22Rv1 (cell line): ENCODE measurements around the gene POU2F3.

Experiments used
- CTCF ChIP-seq: fragments of 450-650 bp; IDR thresholded peaks from 2 replicates; pipeline ENCODE4 v1.5.1; 2017; ENCODE audit warnings: mild to moderate bottlenecking
- ZFX ChIP-seq: fragments of 450-650 bp; IDR thresholded peaks from 2 replicates; pipeline ENCODE4 v1.6.1; 2017; ENCODE audit warnings: antibody characterized with exemption, borderline replicate concordance

DNA sequence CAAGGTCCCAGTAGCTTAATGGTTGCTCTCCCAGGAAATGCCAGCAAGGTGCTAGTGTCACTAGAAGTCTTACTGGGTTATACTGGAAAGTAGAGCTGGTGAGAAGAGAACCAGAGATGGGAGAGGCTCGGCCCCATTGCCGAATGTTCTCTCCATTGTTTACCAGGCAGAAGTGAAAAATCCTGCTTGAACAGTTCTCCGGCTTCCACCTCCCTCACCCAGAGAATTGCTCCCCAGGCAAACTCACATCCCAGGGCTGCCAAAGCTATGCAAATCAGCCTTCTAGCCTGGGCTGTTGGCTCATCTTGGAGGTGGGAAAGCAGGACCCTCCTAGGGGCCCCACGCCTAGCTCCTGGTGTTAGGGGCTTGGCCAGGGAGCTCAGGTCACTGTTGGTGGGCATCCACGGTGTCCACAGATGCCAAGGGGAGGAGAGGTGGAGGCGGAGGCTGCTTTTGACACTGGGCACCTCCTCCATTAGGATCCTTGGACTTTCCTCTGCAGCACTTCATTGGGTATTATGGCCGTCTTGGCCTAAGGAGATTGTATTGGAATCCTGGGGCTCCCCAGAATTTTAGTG, 20.1 kb downstream of the POU2F3 start:
- no peak for TF ChIP-seq CTCF
- TF ChIP-seq ZFX: no peak
